ENCODE data around the gene DHH. TPM values are rescaled to one million over a fixed set of nuclear protein-coding genes. Genes with fewer than 3 reads are reported as not detected.

Gene DHH
- polyA plus RNA-seq, 2 of the 4 experiments (the other 2 are of a cell fraction) = not detected

Small RNAs within 50 kb of the gene (small RNA-seq; reads per million reads assigned to genes)
- gene RF00019 = 0 reads per million in 6 experiments

Other genes starting within 250 kb of the DHH start
- gene DDX23, start 242.6 kb downstream of the DHH start, polyA plus RNA-seq (2011; rRNA removed) = 132 TPM in 2 replicates
- gene DDX23, start 242.6 kb downstream of the DHH start, polyA plus RNA-seq (2017; fragmentation: RNase III; extraction: RNeasy Plus Mini Kit Qiagen cat#74134 plus additional on column Dnase treatment) = 112 to 119 TPM (median 116 TPM) in 3 replicates
- gene RND1, start 228.9 kb downstream of the DHH start, polyA plus RNA-seq (2011; rRNA removed) = 37.8 and 54.5 TPM in 2 replicates
- 16.8 to 28.7 TPM (median 26.5 TPM) in 3 replicates for gene RND1, start 228.9 kb downstream of the DHH start, polyA plus RNA-seq (2017; fragmentation: RNase III; extraction: RNeasy Plus Mini Kit Qiagen cat#74134 plus additional on column Dnase treatment)
- 50.9 and 61.9 TPM in 2 replicates for gene FKBP11, start 169.3 kb downstream of the DHH start, polyA plus RNA-seq (2011; rRNA removed)
- gene FKBP11, start 169.3 kb downstream of the DHH start, polyA plus RNA-seq (2017; fragmentation: RNase III; extraction: RNeasy Plus Mini Kit Qiagen cat#74134 plus additional on column Dnase treatment) = 41.2 to 45.5 TPM (median 42.2 TPM) in 3 replicates
- 281 and 287 TPM in 2 replicates for gene ARF3, start 137.3 kb downstream of the DHH start, polyA plus RNA-seq (2011; rRNA removed)
- gene ARF3, start 137.3 kb downstream of the DHH start, polyA plus RNA-seq (2017; fragmentation: RNase III; extraction: RNeasy Plus Mini Kit Qiagen cat#74134 plus additional on column Dnase treatment) = 133 to 138 TPM (median 138 TPM) in 3 replicates
- gene WNT10B, start 123.1 kb downstream of the DHH start, polyA plus RNA-seq (2011; rRNA removed) = 1.8 and 2.0 TPM in 2 replicates
- 1.5 to 1.9 TPM (median 1.7 TPM) in 3 replicates for gene WNT10B, start 123.1 kb downstream of the DHH start, polyA plus RNA-seq (2017; fragmentation: RNase III; extraction: RNeasy Plus Mini Kit Qiagen cat#74134 plus additional on column Dnase treatment)
- not detected in 2 replicates for gene WNT1, start 116.5 kb downstream of the DHH start, polyA plus RNA-seq (2011; rRNA removed)
- not detected in 3 replicates for gene WNT1, start 116.5 kb downstream of the DHH start, polyA plus RNA-seq (2017; fragmentation: RNase III; extraction: RNeasy Plus Mini Kit Qiagen cat#74134 plus additional on column Dnase treatment)
- gene DDN, start 95.4 kb downstream of the DHH start, polyA plus RNA-seq (2011; rRNA removed) = 0.12 TPM in 2 replicates
- gene DDN, start 95.4 kb downstream of the DHH start, polyA plus RNA-seq (2017; fragmentation: RNase III; extraction: RNeasy Plus Mini Kit Qiagen cat#74134 plus additional on column Dnase treatment) = 0.34 to 0.50 TPM (median 0.38 TPM) in 3 replicates
- 100 and 117 TPM in 2 replicates for gene PRKAG1, start 76.0 kb downstream of the DHH start, polyA plus RNA-seq (2011; rRNA removed)
- gene PRKAG1, start 76.0 kb downstream of the DHH start, polyA plus RNA-seq (2017; fragmentation: RNase III; extraction: RNeasy Plus Mini Kit Qiagen cat#74134 plus additional on column Dnase treatment) = 40.0 to 42.8 TPM (median 41.9 TPM) in 3 replicates
- 17.6 and 21.4 TPM in 2 replicates for gene KMT2D, start 34.0 kb downstream of the DHH start, polyA plus RNA-seq (2011; rRNA removed)
- 20.0 to 24.8 TPM (median 20.8 TPM) in 3 replicates for gene KMT2D, start 34.0 kb downstream of the DHH start, polyA plus RNA-seq (2017; fragmentation: RNase III; extraction: RNeasy Plus Mini Kit Qiagen cat#74134 plus additional on column Dnase treatment)
- 4.0 TPM in 2 replicates for gene RHEBL1, start 24.8 kb downstream of the DHH start, polyA plus RNA-seq (2011; rRNA removed)
- gene RHEBL1, start 24.8 kb downstream of the DHH start, polyA plus RNA-seq (2017; fragmentation: RNase III; extraction: RNeasy Plus Mini Kit Qiagen cat#74134 plus additional on column Dnase treatment) = 1.8 to 2.4 TPM (median 2.1 TPM) in 3 replicates
- 25.1 and 35.7 TPM in 2 replicates for gene LMBR1L, start 16.0 kb upstream of the DHH start, polyA plus RNA-seq (2011; rRNA removed)
- 12.9 to 20.0 TPM (median 16.7 TPM) in 3 replicates for gene LMBR1L, start 16.0 kb upstream of the DHH start, polyA plus RNA-seq (2017; fragmentation: RNase III; extraction: RNeasy Plus Mini Kit Qiagen cat#74134 plus additional on column Dnase treatment)
- gene TUBA1B, start 36.6 kb upstream of the DHH start, polyA plus RNA-seq (2011; rRNA removed) = 2,708 and 2,745 TPM in 2 replicates
- gene TUBA1B, start 36.6 kb upstream of the DHH start, polyA plus RNA-seq (2017; fragmentation: RNase III; extraction: RNeasy Plus Mini Kit Qiagen cat#74134 plus additional on column Dnase treatment) = 2,367 to 2,820 TPM (median 2,590 TPM) in 3 replicates
- 163 and 231 TPM in 2 replicates for gene TUBA1A, start 94.3 kb upstream of the DHH start, polyA plus RNA-seq (2011; rRNA removed)
- 218 to 241 TPM (median 222 TPM) in 3 replicates for gene TUBA1A, start 94.3 kb upstream of the DHH start, polyA plus RNA-seq (2017; fragmentation: RNase III; extraction: RNeasy Plus Mini Kit Qiagen cat#74134 plus additional on column Dnase treatment)
- 1,183 and 1,488 TPM in 2 replicates for gene TUBA1C, start 170.3 kb upstream of the DHH start, polyA plus RNA-seq (2011; rRNA removed)
- 1,577 to 1,940 TPM (median 1,656 TPM) in 3 replicates for gene TUBA1C, start 170.3 kb upstream of the DHH start, polyA plus RNA-seq (2017; fragmentation: RNase III; extraction: RNeasy Plus Mini Kit Qiagen cat#74134 plus additional on column Dnase treatment)
- gene PRPH, start 200.3 kb upstream of the DHH start, polyA plus RNA-seq (2011; rRNA removed) = 1.7 and 2.0 TPM in 2 replicates
- 0.42 to 0.67 TPM (median 0.50 TPM) in 3 replicates for gene PRPH, start 200.3 kb upstream of the DHH start, polyA plus RNA-seq (2017; fragmentation: RNase III; extraction: RNeasy Plus Mini Kit Qiagen cat#74134 plus additional on column Dnase treatment)
- 50.0 and 56.4 TPM in 2 replicates for gene TROAP, start 228.5 kb upstream of the DHH start, polyA plus RNA-seq (2011; rRNA removed)
- 49.3 to 59.3 TPM (median 55.5 TPM) in 3 replicates for gene TROAP, start 228.5 kb upstream of the DHH start, polyA plus RNA-seq (2017; fragmentation: RNase III; extraction: RNeasy Plus Mini Kit Qiagen cat#74134 plus additional on column Dnase treatment)
- 0.99 and 1.5 TPM in 2 replicates for gene C1QL4, start 242.4 kb upstream of the DHH start, polyA plus RNA-seq (2011; rRNA removed)
- 2.2 to 2.8 TPM (median 2.8 TPM) in 3 replicates for gene C1QL4, start 242.4 kb upstream of the DHH start, polyA plus RNA-seq (2017; fragmentation: RNase III; extraction: RNeasy Plus Mini Kit Qiagen cat#74134 plus additional on column Dnase treatment)